K562 (cell line): ENCODE data around the gene ITPRIPL2.

Source experiments
- BHLHE40 ChIP-seq: IDR thresholded peaks from 2 replicates; pipeline ENCODE4 v1.6.1; 2011; ENCODE audit warnings: low read length, improper control_type of control experiment
- EGR1 ChIP-seq: fragments of 450-650 bp; conservative IDR thresholded peaks from 2 replicates; pipeline ENCODE4 v1.6.1; 2017; ENCODE audit warnings: mild to moderate bottlenecking
- KDM5B ChIP-seq: fragments of 200-600 bp; sonication (generic); IDR thresholded peaks from 2 replicates; pipeline ENCODE4 v1.6.1; 2012; ENCODE audit warnings: low read depth, mild to moderate bottlenecking, moderate library complexity, low read length, control low read depth, inconsistent platforms; ENCODE audit not compliant: insufficient replicate concordance
- MXI1 ChIP-seq: IDR thresholded peaks from 2 replicates; pipeline ENCODE4 v1.6.1; 2011; ENCODE audit warnings: low read depth, mild to moderate bottlenecking, improper control_type of control experiment, low read length
- NFYB ChIP-seq: IDR thresholded peaks from 2 replicates; pipeline ENCODE4 v1.6.1; 2011; ENCODE audit warnings: mild to moderate bottlenecking, moderate library complexity; ENCODE audit not compliant: insufficient read length; ENCODE audit errors: extremely low read depth
- POLR2AphosphoS5 ChIP-seq: IDR thresholded peaks from 2 replicates; pipeline ENCODE4 v1.6.1; 2011; ENCODE audit warnings: mild to moderate bottlenecking, low read depth, low read length, moderate library complexity; ENCODE audit not compliant: control insufficient read depth, insufficient read depth
- POU5F1 ChIP-seq: fragments of 150-350 bp; IDR thresholded peaks from 2 replicates; pipeline ENCODE4 v1.6.1; 2014; ENCODE audit warnings: borderline replicate concordance, low read length, low read depth, mild to moderate bottlenecking; ENCODE audit not compliant: partially characterized antibody
- STAG1 ChIP-seq: sonication (generic); formaldehyde crosslinking; IDR thresholded peaks from 2 replicates; pipeline ENCODE4 v1.5.0; 2020; ENCODE audit warnings: missing genetic modification reagents, borderline replicate concordance
- ZFX ChIP-seq: sonication (generic); formaldehyde crosslinking; IDR thresholded peaks from 2 replicates; pipeline ENCODE4 v1.8.0; 2022; ENCODE audit warnings: mild to moderate bottlenecking, missing genetic modification reagents, moderate library complexity
- TF ChIP-seq, protein P1 (sequence below): fragments of 450-650 bp; IDR thresholded peaks from 2 replicates; pipeline ENCODE4 v1.7.1; 2018; ENCODE audit warnings: mild to moderate bottlenecking, low read depth; ENCODE audit not compliant: partially characterized antibody
- TF ChIP-seq, protein P2 (sequence below), 3 experiments: IDR thresholded peaks in 2 of 3; conservative IDR thresholded peaks in 1 of 3; 2 replicates each; pipeline ENCODE4 v1.5.1; 2011 to 2012; ENCODE audit warnings: low read length in 3 of 3, mild to moderate bottlenecking in 3 of 3, control low read depth in 2 of 3, improper control_type of control experiment in 1 of 3, inconsistent platforms in 1 of 3, low read depth in 1 of 3, mixed read lengths in 1 of 3, moderate library complexity in 1 of 3; ENCODE audit not compliant: insufficient read depth in 2 of 3
- TF ChIP-seq, protein P3 (sequence below), 2 experiments: fragments of 450-650 bp in 1 of 2; sonication (generic) in 1 of 2; formaldehyde crosslinking; conservative IDR thresholded peaks; 2 replicates each; pipeline versions ENCODE4 v1.4.0 to v1.8.1; 2020 to 2022; ENCODE audit warnings: mild to moderate bottlenecking in 1 of 2, missing genetic modification reagents in 1 of 2
- TF ChIP-seq, protein P4 (sequence below), 2 experiments: fragments of 450-650 bp; formaldehyde crosslinking in 1 of 2; IDR thresholded peaks; 2 replicates each; pipeline versions ENCODE4 v1.4.0 to v1.6.1; 2014 to 2020; ENCODE audit warnings: mild to moderate bottlenecking in 2 of 2, borderline replicate concordance in 1 of 2, low read depth in 1 of 2
- TF ChIP-seq, protein P5 (sequence below): fragments of 250-450 bp; sonication (Bioruptor Pico); IDR thresholded peaks from 2 replicates; pipeline ENCODE4 v1.5.0; 2020; ENCODE audit warnings: mild to moderate bottlenecking

DNA sequence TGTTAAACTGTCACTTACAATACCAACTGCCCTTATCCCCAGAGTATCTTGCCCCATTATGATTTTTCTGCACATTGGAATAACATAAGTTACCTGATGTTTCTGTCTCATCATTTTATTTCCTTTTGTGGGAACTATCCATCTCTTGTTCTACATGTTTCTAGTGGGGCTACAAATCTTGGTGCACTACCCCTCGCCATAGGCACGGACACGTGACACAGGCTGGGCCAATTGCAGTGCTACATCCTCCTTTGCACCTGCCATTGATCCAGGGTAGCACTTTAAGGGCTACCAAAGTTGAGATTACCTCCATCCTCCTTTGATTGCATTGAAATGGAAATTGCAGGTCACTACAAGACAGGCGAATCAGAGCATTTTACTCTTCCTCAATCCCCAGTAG, 40.1 kb downstream of the ITPRIPL2 start:
- TF ChIP-seq, protein P1, sequence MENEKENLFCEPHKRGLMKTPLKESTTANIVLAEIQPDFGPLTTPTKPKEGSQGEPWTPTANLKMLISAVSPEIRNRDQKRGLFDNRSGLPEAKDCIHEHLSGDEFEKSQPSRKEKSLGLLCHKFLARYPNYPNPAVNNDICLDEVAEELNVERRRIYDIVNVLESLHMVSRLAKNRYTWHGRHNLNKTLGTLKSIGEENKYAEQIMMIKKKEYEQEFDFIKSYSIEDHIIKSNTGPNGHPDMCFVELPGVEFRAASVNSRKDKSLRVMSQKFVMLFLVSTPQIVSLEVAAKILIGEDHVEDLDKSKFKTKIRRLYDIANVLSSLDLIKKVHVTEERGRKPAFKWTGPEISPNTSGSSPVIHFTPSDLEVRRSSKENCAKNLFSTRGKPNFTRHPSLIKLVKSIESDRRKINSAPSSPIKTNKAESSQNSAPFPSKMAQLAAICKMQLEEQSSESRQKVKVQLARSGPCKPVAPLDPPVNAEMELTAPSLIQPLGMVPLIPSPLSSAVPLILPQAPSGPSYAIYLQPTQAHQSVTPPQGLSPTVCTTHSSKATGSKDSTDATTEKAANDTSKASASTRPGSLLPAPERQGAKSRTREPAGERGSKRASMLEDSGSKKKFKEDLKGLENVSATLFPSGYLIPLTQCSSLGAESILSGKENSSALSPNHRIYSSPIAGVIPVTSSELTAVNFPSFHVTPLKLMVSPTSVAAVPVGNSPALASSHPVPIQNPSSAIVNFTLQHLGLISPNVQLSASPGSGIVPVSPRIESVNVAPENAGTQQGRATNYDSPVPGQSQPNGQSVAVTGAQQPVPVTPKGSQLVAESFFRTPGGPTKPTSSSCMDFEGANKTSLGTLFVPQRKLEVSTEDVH: no peak
- TF ChIP-seq STAG1 (CRISPR knock-in tag): no peak
- TF ChIP-seq, protein P2, sequence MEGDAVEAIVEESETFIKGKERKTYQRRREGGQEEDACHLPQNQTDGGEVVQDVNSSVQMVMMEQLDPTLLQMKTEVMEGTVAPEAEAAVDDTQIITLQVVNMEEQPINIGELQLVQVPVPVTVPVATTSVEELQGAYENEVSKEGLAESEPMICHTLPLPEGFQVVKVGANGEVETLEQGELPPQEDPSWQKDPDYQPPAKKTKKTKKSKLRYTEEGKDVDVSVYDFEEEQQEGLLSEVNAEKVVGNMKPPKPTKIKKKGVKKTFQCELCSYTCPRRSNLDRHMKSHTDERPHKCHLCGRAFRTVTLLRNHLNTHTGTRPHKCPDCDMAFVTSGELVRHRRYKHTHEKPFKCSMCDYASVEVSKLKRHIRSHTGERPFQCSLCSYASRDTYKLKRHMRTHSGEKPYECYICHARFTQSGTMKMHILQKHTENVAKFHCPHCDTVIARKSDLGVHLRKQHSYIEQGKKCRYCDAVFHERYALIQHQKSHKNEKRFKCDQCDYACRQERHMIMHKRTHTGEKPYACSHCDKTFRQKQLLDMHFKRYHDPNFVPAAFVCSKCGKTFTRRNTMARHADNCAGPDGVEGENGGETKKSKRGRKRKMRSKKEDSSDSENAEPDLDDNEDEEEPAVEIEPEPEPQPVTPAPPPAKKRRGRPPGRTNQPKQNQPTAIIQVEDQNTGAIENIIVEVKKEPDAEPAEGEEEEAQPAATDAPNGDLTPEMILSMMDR (IDR thresholded peaks at IDR 0.05 in 2 of 3, conservative IDR thresholded peaks at IDR 0.05 in 1 of 3; ENCODE audit: insufficient read depth in 2 of 3, low read depth in 1 of 3, low read length in 3 of 3): no peak
- no peak for TF ChIP-seq POLR2AphosphoS5
- TF ChIP-seq, protein P3, sequence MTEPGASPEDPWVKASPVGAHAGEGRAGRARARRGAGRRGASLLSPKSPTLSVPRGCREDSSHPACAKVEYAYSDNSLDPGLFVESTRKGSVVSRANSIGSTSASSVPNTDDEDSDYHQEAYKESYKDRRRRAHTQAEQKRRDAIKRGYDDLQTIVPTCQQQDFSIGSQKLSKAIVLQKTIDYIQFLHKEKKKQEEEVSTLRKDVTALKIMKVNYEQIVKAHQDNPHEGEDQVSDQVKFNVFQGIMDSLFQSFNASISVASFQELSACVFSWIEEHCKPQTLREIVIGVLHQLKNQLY (CRISPR knock-in tag; conservative IDR thresholded peaks at IDR 0.05): no peak
- no peak for TF ChIP-seq KDM5B
- TF ChIP-seq POU5F1: no peak
- no peak for TF ChIP-seq EGR1
- no peak for TF ChIP-seq MXI1
- 0 out of 2 replicates have a peak, but pooled peaks have one; percentile 27 for TF ChIP-seq BHLHE40
- no peak for TF ChIP-seq ZFX (CRISPR knock-in tag)
- TF ChIP-seq, protein P4, sequence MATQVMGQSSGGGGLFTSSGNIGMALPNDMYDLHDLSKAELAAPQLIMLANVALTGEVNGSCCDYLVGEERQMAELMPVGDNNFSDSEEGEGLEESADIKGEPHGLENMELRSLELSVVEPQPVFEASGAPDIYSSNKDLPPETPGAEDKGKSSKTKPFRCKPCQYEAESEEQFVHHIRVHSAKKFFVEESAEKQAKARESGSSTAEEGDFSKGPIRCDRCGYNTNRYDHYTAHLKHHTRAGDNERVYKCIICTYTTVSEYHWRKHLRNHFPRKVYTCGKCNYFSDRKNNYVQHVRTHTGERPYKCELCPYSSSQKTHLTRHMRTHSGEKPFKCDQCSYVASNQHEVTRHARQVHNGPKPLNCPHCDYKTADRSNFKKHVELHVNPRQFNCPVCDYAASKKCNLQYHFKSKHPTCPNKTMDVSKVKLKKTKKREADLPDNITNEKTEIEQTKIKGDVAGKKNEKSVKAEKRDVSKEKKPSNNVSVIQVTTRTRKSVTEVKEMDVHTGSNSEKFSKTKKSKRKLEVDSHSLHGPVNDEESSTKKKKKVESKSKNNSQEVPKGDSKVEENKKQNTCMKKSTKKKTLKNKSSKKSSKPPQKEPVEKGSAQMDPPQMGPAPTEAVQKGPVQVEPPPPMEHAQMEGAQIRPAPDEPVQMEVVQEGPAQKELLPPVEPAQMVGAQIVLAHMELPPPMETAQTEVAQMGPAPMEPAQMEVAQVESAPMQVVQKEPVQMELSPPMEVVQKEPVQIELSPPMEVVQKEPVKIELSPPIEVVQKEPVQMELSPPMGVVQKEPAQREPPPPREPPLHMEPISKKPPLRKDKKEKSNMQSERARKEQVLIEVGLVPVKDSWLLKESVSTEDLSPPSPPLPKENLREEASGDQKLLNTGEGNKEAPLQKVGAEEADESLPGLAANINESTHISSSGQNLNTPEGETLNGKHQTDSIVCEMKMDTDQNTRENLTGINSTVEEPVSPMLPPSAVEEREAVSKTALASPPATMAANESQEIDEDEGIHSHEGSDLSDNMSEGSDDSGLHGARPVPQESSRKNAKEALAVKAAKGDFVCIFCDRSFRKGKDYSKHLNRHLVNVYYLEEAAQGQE (IDR thresholded peaks at IDR 0.05; ENCODE audit: borderline replicate concordance): peak; percentile 31; the same call in 1 of the 2 replicates
- TF ChIP-seq, protein P4 (CRISPR knock-in tag; IDR thresholded peaks at IDR 0.05; ENCODE audit: low read depth): no peak
- no peak for TF ChIP-seq NFYB
- TF ChIP-seq, protein P5, sequence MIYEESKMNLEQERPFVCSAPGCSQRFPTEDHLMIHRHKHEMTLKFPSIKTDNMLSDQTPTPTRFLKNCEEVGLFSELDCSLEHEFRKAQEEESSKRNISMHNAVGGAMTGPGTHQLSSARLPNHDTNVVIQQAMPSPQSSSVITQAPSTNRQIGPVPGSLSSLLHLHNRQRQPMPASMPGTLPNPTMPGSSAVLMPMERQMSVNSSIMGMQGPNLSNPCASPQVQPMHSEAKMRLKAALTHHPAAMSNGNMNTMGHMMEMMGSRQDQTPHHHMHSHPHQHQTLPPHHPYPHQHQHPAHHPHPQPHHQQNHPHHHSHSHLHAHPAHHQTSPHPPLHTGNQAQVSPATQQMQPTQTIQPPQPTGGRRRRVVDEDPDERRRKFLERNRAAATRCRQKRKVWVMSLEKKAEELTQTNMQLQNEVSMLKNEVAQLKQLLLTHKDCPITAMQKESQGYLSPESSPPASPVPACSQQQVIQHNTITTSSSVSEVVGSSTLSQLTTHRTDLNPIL (CRISPR knock-in tag): no peak
